ENCODE data around the gene FOXB1.

The FOXB1 gene

DNA sequence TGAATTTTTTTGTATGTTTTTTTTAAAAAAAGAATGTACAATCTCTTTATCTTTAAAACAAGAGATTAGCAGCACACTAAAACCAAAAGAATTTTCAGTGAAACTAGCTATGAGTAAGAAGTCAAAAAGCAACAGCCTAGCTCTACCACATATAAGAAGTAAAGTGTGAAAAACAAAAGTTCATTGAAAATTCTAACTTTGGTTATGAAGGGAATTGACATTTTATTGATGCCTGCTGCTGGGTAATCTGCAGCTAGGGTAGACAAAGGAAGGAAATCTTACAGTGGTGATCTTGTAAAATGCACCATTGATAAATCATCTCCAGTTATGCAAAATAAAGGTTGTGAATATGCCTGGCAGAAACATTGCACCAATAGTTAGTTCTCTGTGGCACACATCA lies 37.8 kb upstream of the FOXB1 start:
- TF ChIP-seq, protein P1, sequence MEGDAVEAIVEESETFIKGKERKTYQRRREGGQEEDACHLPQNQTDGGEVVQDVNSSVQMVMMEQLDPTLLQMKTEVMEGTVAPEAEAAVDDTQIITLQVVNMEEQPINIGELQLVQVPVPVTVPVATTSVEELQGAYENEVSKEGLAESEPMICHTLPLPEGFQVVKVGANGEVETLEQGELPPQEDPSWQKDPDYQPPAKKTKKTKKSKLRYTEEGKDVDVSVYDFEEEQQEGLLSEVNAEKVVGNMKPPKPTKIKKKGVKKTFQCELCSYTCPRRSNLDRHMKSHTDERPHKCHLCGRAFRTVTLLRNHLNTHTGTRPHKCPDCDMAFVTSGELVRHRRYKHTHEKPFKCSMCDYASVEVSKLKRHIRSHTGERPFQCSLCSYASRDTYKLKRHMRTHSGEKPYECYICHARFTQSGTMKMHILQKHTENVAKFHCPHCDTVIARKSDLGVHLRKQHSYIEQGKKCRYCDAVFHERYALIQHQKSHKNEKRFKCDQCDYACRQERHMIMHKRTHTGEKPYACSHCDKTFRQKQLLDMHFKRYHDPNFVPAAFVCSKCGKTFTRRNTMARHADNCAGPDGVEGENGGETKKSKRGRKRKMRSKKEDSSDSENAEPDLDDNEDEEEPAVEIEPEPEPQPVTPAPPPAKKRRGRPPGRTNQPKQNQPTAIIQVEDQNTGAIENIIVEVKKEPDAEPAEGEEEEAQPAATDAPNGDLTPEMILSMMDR (IDR thresholded peaks at IDR 0.05; ENCODE audit: extremely low read depth, insufficient read depth, missing control alignments): no peak
- DNase-seq (ENCODE audit: low spot score): no peak
- in situ Hi-C loops (cut with MboI; ENCODE audit: low pct_unique_long_range_greater_than_20kb, low sequenced_read_pairs, unreplicated experiment): no loop called here

GRCh38 chr15:59968314-59968713 lies 35.8 kb upstream of the FOXB1 start:
- in situ Hi-C loops (cut with MboI; ENCODE audit: low pct_unique_long_range_greater_than_20kb, low sequenced_read_pairs, unreplicated experiment): no loop called here
- DNase-seq (ENCODE audit: low spot score): no peak
- TF ChIP-seq, protein P1 (IDR thresholded peaks at IDR 0.05; ENCODE audit: extremely low read depth, insufficient read depth, missing control alignments): no peak

- in situ Hi-C loops (cut with MboI; ENCODE audit: low pct_unique_long_range_greater_than_20kb, low sequenced_read_pairs, unreplicated experiment): no loop called here
- TF ChIP-seq, protein P1 (IDR thresholded peaks at IDR 0.05; ENCODE audit: extremely low read depth, insufficient read depth, missing control alignments): no peak
- DNase-seq (ENCODE audit: low spot score): no peak
These were observed 31.9 kb upstream of the FOXB1 start for GRCh38 chr15:59972241-59972640.

DNA sequence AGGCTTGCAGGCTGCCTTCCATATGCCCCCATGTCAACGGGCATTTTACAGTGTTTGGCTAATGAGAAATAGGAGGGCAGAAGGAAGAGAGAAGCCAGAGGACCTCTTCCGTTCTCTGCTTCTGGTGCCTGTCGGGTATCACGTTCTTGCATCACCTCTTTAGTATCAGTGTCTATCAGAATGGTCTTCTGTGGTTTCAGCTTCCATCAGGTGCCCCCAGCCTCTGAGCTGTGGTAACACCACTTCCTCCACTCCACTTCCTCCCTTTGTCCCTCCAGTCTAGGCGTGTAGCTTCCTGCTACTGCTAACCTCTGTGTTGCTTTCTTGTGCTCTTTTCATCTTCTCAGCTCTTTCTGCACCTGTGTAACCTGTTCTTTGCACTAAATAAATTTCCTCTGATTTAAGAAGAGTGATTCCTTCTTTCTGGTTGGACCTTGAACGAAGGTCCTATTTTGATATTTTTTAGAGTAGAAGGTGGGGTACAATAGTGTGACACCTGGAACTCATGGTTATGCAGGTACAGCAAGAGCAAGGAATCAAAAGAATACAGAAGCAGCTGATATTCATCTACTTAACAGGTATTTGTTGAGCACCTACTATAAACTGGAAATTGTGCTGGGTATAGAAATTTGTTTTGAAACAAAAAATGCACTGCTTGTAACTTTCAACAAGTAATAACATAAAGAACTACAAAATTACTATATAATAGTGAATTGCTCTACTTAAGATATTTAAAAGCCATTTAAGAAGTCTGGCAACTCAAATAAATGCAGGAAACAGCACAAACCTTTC lies 27.4 kb upstream of the FOXB1 start:
- in situ Hi-C loops (cut with MboI; ENCODE audit: low pct_unique_long_range_greater_than_20kb, low sequenced_read_pairs, unreplicated experiment): no loop called here
- TF ChIP-seq, protein P1 (IDR thresholded peaks at IDR 0.05; ENCODE audit: extremely low read depth, insufficient read depth, missing control alignments): no peak
- no peak for DNase-seq (ENCODE audit: low spot score)

DNA sequence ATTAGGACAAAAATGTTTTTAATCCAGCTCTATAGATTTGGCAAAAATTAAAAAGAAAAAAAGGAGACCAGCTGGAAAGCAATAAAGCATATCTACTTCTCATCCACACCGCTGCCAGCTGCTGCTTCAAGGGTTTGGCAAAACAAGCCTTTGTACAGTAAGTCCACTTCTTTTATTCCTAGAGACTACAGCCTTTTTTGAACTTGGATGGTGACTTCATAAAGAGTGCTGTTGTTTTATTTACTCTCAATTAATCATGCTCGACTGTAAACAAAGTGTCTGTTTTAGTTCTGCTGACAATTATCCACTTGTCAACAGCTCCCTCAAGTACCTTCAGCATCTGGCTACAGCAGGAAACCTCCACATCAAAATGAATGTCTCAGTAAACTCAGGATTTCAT lies 12.3 kb upstream of the FOXB1 start:
- in situ Hi-C loops (cut with MboI; ENCODE audit: low pct_unique_long_range_greater_than_20kb, low sequenced_read_pairs, unreplicated experiment): no loop called here
- TF ChIP-seq, protein P1 (IDR thresholded peaks at IDR 0.05; ENCODE audit: extremely low read depth, insufficient read depth, missing control alignments): no peak
- no peak for DNase-seq (ENCODE audit: low spot score)

DNA sequence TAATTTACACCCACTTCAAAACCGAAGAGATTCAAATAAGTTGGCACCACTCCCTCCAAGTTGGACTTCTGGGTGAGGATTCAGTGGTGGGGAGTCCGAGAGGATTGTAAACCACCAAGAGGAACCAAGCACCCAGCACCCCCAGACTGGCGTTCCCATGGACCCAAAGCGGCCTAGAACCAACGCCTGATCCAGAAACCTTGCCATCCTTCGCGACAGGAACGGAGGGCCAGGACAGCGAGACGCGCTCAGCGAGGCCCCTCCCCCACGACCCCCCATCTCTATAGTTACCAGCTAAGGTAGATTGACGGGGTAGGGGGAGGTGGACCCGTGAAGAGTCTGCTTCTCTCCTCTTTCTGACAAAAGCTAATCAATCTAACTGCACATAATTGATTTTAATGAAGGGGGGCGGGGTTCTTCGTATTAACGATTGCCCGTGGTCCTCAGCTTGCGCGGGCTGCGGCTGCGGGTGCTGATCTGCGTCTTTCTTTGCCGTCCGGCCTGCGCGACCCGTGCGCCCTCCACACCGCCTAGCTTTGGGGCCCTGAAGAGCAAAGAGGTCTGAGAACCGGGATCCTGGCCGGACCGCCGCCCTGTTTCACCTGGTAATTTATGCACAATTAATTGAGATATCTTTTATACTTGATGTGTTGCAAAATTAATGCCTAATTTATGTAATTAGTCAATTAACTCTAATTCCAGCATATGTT lies 10.9 kb upstream of the FOXB1 start:
- no peak for DNase-seq (ENCODE audit: low spot score)
- in situ Hi-C loops (cut with MboI; ENCODE audit: low pct_unique_long_range_greater_than_20kb, low sequenced_read_pairs, unreplicated experiment): no loop called here
- TF ChIP-seq, protein P1 (IDR thresholded peaks at IDR 0.05; ENCODE audit: extremely low read depth, insufficient read depth, missing control alignments): no peak
